NCI-H146 treated with DMSO at 0.1 percent for 48 hours (cell line): ENCODE data around the gene DEAF1.

Experiments
- DNase-seq: peaks from one replicate; lab custom pipeline; 2025; ENCODE audit not compliant: unreplicated experiment; lab: John Stamatoyannopoulos, UW

DEAF1 gene

GRCh38 chr11:613369-613968, 81.6 kb downstream of the DEAF1 start:
- DNase-seq = no peak

- DNase-seq = no peak
These were observed 82.1 kb downstream of the DEAF1 start for GRCh38 chr11:612961-613300.

DNA sequence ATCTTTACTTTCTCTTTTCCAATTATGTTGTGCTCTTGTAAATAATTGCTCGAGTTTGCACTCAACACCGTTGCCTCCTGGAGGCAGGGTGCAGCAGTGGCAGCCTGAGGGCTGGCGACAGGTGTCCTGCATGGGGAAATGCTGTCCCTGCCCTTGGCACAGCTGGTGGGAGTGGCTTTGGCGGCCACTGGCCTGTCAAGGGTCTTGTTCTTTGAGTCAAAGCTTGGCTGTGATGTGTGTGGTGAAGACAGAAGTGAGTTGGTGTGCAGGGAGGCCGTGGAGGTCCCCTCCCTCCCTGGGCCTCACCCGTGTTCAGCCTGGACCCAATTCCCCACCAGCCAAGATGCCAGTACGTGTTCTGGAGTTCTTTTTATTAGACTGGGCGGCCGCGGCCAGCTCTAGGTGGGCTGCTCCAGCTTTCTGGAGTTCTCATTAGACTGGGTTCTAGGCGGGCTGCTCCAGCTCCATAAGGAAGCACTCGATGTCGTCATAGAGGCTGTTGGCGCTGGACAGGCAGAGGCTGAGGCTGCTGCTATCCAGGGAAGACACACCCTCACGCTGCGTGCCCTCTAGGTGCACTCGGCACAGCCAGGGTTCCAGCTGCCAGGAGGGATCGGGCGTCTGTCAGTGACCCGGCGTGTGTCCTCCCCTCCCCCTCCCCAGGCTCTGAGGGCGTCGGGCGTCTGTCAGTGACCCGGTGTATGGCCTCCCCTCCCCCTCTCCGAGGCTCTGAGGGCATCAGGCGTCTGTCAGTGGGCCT, 82.6 kb downstream of the DEAF1 start:
- DNase-seq = no peak

- no peak for DNase-seq
These were observed 83.7 kb downstream of the DEAF1 start for GRCh38 chr11:611001-611996.

GRCh38 chr11:610146-610801, 84.7 kb downstream of the DEAF1 start:
- no peak for DNase-seq

DNA sequence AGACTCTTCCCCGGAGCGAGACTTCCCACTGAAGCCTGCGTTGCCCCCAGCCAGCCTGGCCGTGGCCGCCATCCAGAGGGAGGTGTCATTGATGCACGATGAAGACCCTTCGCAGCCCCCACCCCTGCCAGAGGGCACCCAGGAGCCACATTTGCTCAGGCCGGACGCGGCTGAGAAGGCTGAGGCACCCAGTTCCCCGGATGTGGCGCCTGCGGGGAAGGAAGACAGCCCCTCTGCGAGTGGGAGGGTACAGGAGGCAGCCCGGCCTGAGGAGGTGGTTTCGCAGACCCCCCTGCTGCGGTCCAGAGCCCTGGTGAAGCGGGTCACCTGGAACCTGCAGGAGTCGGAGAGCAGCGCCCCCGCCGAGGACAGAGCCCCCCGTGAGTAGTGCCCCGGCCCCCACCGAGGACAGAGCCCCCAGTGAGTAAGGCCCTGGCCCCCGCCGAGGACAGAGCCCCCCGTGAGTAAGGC, 85.6 kb downstream of the DEAF1 start:
- DNase-seq = no peak

DNA sequence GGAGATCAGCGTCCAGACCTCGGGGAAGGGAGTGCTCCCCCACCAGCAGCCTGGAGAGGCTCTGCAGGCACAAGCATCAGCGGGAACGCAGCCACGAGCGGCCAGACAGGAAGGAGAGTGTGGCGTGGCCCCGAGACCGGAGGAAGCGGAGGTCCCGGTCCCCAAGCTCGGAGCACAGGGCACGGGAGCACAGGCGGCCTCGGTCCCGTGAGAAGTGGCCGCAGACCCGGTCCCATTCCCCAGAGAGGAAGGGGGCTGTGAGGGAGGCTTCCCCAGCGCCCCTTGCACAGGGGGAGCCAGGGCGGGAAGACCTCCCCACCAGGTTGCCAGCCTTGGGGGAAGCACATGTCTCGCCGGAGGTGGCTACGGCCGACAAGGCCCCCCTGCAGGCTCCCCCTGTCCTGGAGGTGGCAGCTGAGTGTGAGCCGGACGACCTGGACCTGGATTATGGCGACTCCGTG, 86.2 kb downstream of the DEAF1 start:
- DNase-seq = no peak

GRCh38 chr11:607971-608659, 86.9 kb downstream of the DEAF1 start:
- DNase-seq = no peak

- DNase-seq = no peak
These were observed 87.8 kb downstream of the DEAF1 start for GRCh38 chr11:607020-607780.

GRCh38 chr11:606245-606644, 88.8 kb downstream of the DEAF1 start:
- DNase-seq = no peak

DNA sequence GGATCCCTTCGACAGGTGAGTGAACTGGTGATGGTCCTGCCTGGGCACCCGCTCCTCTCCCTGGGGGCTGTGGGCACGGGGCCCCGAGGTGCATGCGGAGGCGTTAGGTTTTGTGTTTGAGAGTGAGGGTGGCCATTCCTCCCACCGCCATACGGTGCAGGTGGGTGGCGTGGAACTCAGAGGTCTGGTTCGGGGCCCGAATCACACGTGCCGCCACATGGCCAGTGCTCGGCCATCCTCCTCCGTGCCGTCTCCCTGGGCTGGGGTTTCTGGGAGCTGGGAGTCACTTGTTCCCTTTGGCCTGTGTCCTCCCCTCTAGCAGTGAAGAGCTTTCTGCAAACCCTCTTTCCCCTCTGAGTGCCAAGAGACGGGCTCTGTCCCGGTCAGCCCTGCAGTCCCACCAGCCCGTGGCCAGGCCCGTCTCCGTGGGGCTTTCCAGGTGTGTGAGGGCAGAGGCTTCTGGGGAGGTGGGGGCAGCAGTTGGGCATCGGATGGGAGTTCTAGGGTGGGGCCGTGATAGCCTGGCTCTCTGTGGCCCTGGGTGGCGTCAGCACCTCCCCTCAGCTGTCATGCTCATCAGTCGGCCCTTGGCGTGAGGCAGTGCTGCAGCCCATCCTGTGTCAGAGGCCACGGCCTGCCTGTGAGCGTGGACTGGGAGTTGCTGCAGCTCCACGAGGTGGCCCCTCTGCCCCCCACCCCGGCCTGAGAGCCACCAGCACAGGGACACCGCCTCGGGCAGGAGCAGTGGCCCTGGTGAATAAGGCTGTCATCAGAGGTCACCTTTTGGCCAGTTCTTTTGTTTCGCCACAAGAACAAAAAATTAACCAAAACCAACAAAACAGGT, 89.5 kb downstream of the DEAF1 start:
- no peak for DNase-seq

GRCh38 chr11:603154-603553, 91.9 kb downstream of the DEAF1 start:
- no peak for DNase-seq

DNA sequence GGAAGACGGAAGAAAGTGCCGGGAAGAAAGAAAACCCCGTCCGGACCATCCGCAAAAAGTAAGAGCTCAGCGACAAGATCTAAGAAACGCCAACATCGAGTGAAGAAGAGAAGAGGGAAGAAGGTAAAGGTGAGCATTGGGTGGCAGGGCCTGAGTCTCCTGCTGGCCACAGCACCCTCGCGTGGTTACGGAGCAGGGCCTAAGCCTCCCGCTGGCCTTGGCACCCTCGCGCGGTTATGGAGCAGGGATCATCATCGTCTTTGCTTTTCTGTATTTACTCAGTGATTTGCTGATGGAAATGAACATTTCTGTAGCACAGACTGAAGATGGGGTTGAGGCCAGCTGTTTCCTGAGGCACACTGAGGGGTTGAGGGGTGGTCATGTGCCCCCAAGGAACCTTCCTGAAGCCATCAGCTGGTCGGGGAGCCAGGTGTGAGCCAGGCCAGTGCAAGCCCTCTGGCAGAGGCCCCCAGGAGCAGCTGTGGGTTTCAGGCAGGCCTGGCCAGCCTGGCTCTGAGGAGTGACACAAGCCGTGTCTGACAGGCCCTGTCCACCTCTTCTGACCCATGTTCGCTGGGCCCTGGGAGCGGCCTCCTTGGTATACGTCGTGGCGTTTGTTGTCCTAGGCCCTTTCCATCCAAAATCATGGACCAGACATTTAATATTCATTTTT, 93.3 kb downstream of the DEAF1 start:
- no peak for DNase-seq

GRCh38 chr11:598005-598680, 96.9 kb downstream of the DEAF1 start:
- no peak for DNase-seq

DNA sequence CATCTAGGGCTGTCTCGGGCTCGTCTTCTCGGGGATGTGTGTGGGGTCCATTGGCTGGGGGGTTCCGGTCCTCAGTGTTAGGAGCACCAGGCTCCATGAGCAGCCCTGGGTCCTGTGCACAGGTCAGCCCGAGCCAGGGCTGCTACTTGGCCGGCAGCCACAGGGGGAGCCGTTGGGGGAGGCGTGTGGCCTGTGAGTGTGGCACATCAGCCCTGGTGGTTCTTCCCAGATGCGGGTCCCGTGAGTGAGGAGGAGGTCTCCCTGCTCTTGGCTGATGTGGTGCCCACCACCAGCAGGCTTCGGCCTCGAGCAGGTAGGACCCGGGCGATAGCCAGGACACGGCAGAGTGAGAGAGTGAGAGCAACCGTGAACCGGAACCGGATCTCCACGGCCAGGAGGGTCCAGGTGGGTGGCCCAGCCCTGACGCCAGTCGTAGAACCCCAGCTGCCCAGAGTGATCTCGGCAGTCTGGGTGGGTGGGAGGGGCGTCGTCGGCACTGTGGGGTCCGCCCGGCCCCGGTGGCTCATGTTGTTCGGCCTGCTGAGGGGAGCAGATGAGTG, 97.8 kb downstream of the DEAF1 start:
- DNase-seq = no peak

GRCh38 chr11:596374-596773, 98.6 kb downstream of the DEAF1 start:
- DNase-seq = no peak

GRCh38 chr11:595400-595799, 99.6 kb downstream of the DEAF1 start:
- DNase-seq = no peak
